ENCODE results near the gene RBFOX2.
A peak's percentile ranks its signal among the peaks of the same experiment; 100 is the strongest.
"Not testable (repeated sequence)": the region's sequence is repeated elsewhere in the genome, so short reads cannot be mapped to it uniquely, and the experiment has no call there.

Gene RBFOX2

DNA sequence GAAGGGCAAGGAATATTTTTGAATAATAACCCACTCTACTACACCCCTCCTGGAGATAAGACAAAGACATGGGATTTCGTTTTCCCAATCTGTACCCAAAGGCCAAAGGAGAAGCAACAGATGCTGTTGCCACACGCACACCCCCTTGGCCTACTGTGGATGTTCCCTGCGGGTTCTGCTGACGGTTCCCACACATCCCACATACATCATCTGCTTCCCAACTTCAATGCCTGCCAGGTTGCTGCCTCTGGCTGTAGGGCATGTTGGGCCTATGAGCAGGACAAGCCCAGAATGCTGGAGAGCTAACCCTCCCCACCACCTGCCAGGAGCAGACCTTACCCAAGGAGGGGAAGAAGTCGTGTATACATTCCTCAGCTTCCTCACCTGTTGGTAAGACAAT lies 13.6 kb upstream of the RBFOX2 start:
- no peak for DNase-seq (ENCODE audit: low read depth)

DNA sequence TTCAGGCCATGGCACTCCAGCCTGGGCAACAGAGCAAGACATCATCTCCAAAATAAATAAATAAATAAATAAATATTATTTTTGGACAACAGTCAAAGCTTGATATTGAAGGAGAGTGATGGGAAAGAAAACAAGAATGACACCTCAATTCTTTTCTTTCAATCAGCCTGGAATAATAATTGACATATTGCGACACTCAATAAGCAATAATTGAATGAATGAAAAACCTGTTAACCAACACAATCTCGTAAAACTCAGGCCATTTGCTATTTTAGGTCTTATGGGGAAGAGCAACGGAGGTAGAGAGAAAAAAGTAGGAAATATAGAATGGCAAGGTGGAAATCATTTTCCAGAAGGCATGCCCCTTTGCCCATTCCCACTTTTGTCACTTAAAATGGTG lies 10.5 kb upstream of the RBFOX2 start:
- no peak for DNase-seq (ENCODE audit: low read depth)

DNA sequence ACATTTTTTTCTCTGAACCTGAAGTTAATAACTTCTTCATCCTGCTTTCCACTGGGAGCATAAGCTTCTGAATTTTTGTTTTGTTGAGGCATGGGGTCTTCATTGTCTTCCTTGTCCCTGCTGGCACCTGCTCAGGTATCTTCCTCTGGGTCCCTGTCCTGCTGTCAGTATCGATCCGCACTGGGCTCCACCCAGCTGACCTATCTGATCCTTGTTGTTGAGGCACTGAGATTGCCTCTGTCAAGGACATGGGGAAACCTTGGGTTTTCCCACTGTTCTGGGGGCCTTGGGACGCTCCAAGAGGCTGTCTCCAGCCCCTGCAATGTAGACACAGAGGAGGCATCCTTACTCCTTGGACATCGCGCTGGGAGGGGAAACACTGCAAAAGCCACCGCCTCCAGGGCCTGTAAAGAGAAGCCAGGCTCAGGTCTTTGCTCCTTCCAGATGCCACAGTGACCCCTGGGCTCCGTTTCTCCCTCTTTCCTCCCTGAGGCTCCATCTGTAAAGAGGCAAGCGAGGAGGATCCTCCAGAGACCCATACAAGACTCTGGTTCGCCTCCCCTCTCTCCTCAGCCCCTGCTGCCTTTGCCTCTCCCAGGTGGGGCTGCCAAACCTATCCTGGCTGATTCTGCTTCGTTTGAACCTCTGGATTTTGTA lies 8.6 kb upstream of the RBFOX2 start:
- no peak for DNase-seq (ENCODE audit: low read depth)

GRCh38 chr22:36036167-36036624 lies 7.6 kb upstream of the RBFOX2 start:
- no peak for DNase-seq (ENCODE audit: low read depth)

DNA sequence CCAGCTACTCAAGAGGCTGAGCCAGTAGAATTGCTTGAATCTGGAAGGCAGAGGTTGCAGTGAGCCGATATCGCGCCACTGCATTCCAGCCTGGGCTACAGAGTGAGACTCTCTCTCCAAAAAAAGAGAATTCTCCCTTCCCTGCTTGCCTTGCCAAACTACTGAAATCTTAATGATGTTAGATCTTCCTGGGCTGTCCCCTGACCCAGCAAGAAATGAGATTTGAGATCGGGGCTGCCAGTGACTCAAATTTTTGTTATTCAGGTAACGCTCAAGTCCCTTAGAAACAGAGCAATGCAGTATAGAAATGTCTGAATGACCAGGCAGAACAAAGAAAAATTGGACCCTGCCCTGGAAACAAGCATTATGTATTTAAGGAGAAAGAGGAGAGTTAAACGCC lies 4.0 kb upstream of the RBFOX2 start:
- no peak for DNase-seq (ENCODE audit: low read depth)

GRCh38 chr22:36029406-36029755 lies 757 bp upstream of the RBFOX2 start:
- no peak for DNase-seq (ENCODE audit: low read depth)

GRCh38 chr22:36027935-36028645 lies 534 bp downstream of the RBFOX2 start:
- no peak for DNase-seq (ENCODE audit: low read depth)

- no peak for DNase-seq (ENCODE audit: low read depth)
Measured at GRCh38 chr22:36027579-36027934, 1.1 kb downstream of the RBFOX2 start.

GRCh38 chr22:36026741-36027140 lies 1.9 kb downstream of the RBFOX2 start:
- no peak for DNase-seq (ENCODE audit: low read depth)

DNA sequence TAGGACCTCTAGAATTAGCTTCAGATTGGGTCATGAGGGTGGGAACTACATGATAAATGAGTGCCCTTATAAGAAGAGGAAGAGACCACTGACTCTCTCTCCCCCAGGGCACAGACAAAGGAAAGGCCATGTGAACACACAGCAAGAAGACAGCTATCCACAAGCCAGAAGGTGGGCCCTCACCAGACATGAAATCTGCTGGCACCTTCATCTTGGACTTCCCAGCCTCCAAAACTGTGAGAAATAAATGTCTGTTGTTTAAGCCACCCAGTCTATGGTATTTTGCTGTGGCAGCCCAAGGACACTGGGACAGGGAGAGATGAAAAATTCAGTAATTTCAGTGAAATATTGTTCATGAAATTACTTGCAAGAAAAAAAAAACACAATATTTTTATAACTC lies 5.9 kb downstream of the RBFOX2 start:
- DNase-seq (ENCODE audit: low read depth): no peak

DNA sequence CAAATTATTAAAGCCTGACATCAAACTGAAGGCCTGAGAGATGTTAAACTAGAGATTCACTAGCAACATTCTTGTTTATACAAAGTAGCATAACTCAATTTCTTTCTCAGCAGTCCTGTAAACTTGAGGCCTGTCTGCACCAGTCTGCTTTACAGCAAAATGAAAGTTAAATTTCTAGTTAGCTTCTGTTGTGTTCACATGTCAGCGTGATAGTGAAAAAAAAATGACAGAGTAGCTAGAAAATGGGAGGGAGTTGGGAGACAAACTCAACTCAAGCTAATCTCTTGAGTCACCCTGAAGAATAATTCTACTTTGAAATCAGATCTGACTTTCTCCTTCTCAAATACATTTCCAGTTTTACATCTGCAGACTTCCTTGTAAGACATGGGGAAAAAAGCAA lies 6.5 kb downstream of the RBFOX2 start:
- no peak for DNase-seq (ENCODE audit: low read depth)

DNA sequence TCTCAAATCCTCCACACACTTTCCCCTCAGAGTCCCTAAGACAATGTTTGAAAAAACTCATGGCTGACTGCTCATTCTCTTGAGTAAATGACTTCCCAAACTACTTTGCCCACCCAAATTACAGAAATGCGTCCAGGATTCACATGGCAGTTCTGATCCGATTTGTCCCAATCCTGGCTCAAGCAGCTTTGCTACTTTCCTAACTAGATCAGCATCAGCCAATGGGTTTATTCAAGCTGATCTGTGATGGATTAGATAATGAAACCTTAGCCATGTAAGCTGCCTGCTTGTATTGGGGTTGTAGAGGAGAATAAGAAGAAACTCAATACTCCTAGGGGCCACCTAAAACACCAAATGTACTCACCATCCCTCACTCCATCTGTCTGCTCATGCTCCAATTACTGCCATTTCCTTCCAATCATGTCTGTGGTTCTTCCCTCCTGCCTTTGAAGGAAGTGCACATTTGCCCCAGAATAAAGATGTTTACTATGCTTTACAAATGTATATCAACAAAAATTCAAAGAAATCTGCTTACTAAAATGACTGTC lies 6.9 kb downstream of the RBFOX2 start:
- no peak for DNase-seq (ENCODE audit: low read depth)

GRCh38 chr22:36020865-36021264 lies 7.8 kb downstream of the RBFOX2 start:
- DNase-seq (ENCODE audit: low read depth): not testable (repeated sequence)

DNA sequence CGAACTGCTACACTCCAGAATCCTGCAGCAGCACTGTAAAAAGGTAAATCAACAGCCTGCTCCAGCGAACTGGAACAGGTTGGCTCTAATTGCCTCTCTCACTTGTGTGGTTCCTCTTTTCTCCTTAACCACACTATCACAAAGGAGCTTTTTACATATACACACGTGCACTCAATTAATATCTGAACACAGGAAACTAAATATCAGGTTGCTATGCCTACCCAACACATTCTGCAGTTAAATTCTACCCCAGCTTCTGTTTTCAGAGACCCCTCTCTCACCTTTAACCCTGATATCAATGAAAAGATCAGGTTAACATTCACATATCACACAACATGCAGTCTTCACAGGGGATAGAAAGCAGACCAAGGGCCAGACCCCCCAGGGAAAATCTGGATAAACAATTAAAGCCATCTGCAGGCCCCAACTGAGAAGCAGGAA lies 11.0 kb downstream of the RBFOX2 start:
- DNase-seq (ENCODE audit: low read depth): no peak

GRCh38 chr22:36016684-36017083 lies 11.9 kb downstream of the RBFOX2 start:
- no peak for DNase-seq (ENCODE audit: low read depth)

DNA sequence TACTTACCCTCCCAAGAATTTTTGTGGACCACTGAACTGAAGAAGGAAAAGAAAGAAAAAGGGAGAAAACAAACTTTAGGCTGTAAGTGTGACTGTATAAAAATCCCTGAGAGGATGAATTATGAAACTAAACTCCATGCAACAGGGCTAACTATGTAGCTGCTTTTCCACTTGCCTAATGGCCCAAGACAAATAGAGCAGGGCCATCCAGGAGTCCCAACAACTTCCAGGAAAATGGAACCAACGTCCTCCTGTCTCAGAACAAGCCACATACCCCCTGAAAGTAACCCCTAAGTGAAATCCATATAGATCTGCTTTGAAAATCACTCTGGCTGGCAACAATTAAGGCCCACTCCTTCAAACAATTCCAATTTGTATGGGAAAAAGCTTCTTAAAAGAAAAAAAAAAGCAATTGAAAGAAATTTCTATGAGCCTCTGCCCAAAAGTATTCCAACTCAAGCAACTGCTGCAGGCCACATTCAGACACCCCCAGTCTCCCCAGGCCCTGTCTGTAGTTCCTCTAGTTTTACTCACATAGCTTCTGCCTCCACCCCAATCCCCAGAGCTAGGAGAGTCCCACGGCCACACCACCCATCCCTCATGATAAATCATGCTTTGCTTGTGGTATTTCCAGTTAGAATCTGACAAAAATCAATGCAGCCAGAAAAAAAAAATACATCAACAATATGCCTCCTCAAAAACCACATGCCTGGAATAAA lies 12.7 kb downstream of the RBFOX2 start:
- no peak for DNase-seq (ENCODE audit: low read depth)

GRCh38 chr22:36015155-36015810 lies 13.3 kb downstream of the RBFOX2 start:
- DNase-seq (ENCODE audit: low read depth): no peak

DNA sequence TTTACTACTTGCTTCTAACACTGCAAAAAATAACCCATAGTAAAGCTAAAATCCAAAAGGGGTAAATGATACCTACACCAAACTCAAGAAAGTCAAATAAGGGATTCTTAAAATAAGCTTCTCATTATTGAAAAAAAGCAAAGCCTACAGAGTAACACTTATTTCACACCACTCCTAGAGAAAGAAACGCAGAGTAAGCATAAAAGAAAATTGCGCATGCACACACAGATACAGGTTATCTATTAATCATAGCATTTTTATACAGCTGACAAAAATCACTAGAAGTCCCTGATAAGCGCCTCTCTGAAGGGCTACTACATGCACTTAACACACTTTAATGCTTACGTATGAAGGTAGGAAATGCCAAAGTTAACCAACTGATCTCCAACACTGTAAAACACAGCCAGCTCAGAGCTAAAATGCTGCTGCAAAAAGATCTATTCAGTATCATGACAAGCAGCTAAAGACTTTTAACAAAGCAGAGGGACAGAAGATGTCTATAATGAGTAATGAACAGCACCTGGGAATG lies 14.0 kb downstream of the RBFOX2 start:
- DNase-seq (ENCODE audit: low read depth): no peak

- no peak for DNase-seq (ENCODE audit: low read depth)
Measured at GRCh38 chr22:36012332-36012731, 16.3 kb downstream of the RBFOX2 start.

GRCh38 chr22:36010882-36011281 lies 17.7 kb downstream of the RBFOX2 start:
- DNase-seq (ENCODE audit: low read depth): peak; percentile 61

DNA sequence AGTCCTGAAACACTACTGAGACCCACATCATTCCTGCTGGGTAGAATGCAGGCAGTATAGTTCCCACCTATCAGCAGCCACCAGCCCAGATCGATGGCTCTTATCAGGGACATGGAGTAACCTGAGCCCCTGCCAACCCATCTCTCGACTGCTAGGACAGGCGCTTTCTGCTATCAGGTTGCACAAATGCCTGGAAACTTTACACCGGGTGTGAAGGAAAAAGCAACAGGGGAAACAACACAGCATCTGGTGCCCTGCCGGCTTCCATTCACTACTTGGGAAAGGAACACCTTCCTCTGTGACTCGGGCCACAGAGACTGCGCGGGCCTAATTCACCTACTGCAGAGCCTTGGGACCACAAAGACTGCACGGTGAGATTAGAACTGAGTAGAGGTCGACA lies 18.5 kb downstream of the RBFOX2 start:
- no peak for DNase-seq (ENCODE audit: low read depth)

DNA sequence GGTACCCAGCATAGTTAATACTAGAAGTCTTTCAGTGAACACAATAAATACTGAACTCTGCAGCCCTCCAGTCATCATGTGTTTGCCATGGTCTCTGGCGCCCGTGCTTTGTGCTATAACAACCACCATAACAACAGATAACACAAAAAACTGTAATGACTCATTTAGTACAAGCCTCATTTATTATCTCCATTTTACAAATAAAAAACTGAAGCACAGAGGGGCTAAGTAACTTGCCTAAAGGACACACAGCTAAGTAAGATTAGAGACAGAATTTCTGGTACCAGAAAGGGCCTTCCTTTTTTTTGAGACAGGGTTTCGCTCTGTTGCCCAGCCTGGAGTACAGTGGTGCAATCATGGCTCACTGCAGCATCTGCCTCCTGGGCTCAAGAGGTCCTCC lies 19.5 kb downstream of the RBFOX2 start:
- DNase-seq (ENCODE audit: low read depth): no peak

All from fibroblast of the conjunctiva (primary cell).